DMS153 treated with DMSO at 0.1 percent for 48 hours (cell line): ENCODE results near the gene MAN1C1.

Experiments
- DNase-seq: peaks from one replicate; lab custom pipeline; 2025; ENCODE audit not compliant: unreplicated experiment; lab: John Stamatoyannopoulos, UW

The MAN1C1 gene

DNA sequence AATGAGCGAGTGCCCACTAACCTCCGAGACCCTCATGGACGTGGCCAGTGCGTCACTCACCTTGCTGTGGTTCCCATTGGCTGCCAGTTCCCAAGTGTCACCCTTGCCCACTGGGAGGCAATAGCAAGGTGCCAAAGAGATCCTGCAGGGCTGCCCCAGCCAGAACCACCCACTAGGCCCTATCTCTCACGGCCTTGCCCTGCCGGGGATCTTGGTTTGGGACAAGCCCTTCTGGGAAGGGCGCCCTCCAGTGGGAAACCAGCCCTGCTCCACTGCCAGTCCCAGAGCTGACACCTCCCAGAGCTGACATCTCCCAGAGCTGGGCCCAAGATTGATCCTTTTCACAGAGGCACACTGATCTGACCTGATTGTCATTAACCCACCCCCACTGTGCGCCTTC is 181.3 kb downstream of the MAN1C1 start:
- DNase-seq, result no peak

DNA sequence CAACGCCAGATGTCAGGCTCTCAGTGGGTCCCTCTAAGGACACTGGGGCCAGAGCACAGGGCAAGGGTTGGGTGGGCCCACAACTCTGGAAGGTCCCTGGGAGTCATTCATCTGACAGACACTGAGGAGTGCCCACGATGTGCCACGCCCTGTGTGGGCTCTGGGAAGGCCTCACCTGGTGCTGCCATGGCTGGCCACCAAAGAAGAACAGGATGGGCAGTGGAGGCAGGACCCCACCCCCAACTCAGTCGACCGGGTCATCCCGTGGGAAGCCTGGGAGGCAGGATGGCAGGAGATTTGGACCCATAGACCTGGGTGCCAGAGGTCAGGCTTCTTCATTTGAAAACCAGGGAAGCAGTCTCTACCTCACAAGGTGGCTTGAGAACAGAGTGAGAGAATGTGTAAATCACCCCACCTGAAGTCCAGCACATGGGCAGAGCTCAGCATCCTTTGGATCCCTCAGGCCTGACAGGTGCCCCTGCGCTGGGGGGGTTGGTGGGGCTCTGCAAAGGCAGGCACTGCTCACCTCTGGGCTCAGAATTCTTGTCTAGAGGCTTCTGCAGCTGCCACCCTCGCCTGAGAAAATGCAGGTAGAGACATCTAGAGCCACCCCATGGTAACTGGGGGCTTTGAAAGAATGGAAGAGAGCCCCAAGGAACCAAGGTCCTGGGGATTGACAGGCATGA is 182.2 kb downstream of the MAN1C1 start:
- no peak for DNase-seq

DNA sequence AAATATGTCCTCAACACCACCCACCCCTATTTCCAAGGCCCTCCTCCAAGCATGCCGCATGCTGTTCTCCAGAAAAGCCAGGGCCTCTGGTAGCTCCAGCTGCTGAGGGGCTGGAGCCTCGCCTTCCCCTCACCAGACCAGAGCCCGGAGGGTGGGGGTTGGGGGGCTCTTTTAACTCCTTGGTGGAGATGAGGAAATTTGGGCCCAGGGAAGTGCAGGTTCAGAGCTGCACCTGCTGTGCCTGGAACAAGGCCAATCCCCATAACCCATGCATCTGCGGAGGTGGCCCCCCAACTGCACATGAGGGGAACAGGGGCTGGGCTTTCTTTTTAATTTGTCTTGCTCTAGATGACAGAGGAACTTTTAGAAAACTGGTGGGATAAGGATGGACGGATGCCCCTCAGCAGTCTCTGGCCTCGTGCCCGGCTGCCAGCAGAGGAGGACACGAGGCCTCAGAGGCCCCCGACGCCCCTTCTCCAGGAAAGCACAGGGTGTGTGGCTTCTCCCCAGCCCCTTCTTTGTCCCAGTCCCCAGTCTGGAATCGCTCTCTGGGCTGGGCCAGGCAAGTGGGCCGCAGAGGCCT is 182.9 kb downstream of the MAN1C1 start:
- no peak for DNase-seq

DNA sequence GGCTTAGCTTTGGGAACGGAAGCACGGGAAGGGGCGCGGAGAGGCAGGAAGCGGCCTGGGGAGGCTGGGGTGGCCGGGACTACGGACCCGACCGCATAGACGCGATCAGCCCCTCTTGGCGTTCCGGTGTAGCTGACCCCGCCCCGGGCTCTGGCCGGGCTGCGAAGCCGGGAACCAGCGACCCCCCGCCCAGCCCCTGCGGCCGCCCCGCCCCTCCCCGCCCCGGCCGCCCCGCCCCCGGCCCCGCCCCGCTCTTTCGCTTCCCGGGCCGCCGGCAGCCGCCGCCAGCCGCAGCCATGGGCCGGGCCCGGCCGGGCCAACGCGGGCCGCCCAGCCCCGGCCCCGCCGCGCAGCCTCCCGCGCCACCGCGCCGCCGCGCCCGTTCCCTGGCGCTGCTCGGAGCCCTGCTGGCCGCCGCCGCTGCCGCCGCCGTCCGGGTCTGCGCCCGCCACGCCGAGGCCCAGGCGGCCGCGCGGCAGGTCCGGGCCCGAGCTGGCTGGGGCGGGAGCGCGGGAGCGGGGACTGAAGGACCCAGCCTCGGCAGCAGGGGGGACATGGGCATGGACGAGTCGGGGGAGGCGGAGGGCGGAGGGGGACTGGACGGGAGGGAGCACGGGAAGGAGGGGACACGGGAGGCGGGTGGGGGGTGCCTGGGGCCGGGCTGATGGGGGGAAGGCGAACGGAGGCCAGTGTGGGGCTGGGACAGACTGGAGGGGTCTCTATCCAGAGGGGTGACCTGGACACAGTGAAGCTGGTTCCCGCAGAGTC is 183.5 kb downstream of the MAN1C1 start, which contains the start of gene SELENON:
SELENON (plus strand) TSS at position 259 of the 768 bp plus-strand sequence; CDS start at position 297, 38 bp downstream.
- peak; percentile 35 for DNase-seq

DNA sequence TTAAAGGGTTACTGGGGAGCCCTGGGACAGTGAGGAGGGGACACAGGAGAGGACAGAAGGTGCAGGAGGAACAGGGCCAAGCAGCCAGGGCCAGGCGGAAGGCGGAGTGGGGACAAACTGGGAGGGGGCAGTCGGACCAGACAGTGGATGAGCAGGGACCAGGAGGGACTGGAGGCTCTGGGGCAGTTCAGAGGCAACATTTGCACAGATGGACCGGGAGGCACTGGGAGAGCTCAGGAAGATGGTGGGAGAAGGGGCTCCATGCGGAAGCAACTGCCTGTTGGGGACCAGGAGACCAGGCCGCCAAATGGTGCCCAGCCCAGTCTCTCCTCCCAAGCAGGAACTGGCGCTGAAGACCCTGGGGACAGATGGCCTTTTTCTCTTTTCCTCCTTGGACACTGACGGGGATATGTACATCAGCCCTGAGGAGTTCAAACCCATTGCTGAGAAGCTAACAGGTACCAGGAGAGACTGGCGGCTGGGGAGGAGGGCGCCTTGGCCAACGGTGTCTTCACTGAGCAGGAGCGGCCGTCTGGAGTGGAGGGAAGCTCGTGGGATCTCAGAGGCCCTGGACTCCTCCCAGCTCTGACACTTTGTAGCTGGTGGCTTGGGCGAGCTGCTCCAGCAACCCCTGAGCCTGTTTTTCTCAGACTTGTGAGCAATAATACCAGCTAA is 184.2 kb downstream of the MAN1C1 start:
- no peak for DNase-seq

DNA sequence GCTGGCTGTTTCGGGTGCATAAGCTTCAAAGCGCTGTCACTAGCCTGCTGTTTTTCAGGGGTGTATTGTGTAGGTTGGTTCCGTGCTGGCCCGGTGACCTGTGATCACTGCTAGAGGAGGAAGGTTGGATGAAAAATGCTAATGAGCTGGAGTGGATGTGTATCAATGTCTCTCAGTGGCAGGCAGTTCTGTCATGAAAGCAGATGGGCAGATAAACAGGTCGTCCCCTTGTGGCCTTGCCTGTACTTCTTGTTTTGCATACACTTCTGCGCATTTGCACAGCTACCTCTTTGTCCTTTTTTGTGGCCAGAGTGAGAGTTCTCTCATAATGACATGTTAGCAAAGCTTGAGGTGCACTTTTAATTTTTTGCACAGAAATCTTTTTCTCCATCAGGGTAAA is 186.3 kb downstream of the MAN1C1 start:
- DNase-seq, result peak; percentile 15

DNA sequence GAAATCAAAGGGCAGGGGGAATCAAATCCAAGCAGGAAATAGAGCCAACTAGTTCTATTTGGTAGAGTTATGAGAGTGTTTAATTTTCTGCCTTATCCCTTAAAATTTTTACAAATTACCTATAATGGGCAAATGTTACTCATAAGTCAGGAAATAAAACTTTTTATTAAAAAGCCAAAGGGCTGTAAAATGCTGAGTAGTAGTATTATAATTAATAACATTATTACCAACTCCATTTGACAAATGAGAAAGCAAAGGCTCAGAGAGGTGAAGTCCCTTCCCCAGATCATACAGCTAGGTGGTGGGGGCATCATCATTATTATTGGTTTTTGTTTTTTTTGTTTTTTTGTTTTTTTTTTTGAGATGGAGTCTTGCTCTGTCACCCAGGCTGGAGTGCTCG is 186.8 kb downstream of the MAN1C1 start:
- no peak for DNase-seq

DNA sequence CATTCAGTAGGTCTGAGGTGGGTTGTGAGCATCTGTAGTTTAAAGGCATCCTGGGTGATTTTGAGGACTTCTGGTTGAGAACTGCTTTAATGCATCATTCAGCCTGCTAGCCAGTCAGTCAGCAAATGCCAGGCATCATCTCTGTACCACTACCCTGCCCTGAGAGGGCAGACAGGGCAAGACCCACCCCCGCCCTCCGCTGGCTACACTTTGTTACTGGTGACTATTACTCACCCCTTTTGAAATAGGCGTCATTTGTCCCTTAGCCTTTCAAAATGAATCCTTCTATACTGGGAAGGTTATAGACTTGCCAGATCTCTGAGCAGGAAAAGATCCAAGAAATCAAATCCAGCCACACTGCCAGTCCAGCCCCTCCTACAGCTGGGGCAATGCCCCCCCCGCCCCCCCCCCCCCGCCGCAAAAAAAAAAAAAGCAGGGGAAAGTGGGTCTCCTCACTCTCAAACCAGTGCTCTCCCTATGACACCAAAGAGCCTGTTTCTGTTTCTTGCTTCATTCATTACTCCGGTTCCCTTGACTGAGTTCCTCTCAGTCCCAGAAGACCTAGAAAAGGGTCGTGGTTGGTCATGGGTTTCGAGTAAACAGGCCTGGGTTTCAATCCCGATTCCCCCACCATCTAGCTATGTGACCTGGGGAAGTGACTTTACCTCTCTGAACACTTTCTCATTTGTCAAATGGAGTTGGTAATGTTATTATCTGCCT is 187.8 kb downstream of the MAN1C1 start:
- no peak for DNase-seq

DNA sequence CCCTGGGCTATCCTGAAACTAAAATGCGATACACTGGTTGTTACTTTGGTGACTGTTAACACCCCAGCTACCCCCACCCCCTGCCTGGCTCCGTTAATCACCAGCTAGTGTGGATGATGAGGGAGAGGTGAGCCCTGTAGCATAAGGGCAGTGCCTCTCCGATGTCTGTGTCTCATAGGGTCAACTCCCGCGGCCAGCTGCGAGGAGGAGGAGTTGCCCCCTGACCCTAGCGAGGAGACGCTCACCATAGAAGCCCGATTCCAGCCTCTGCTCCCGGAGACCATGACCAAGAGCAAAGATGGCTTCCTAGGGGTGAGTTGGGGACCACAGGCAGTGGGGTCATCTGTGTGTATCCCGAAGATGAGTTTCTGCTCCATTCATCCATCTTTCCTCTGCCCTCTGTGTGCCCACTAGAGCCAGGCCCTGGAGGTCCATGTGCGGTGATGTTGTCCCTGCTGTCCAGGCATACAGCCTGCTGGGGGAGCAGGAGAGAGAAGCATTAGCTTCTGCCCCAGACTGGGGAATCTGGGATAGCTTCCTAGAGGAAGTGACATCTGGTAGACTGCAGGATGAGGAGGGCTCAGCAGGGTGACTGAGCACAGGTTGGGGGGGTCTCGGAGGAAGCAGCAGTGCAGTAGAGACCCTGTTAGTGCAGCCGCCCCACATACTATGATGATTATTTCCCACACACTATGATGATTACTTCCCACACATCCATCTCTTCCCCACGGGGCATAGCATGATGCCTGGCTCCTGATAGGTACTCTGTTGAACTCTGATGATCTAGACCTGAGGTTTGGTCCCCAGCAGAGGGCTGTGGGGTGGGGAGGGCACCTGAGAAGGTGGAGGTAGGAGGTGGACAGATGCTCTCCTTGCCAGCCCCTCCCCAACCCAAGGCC is 188.6 kb downstream of the MAN1C1 start:
- DNase-seq, result no peak

DNA sequence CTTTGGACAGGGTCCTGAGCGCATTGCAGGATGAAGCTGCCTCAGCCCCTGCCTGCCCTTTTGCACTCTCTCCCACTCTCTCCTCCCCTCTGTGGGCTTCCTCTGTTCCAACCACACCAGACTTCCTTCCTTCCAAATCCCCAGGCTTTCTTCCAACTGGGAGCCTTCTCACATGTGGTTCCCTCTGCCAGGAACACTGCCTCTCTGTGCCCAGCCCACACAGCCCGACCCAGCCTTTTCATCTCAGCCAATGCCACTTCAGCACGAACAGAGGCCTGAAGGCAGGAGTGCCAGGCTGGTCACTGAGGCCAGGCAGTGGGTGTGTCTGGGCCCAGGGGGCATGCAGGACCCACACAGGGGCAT is 189.3 kb downstream of the MAN1C1 start:
- no peak for DNase-seq

DNA sequence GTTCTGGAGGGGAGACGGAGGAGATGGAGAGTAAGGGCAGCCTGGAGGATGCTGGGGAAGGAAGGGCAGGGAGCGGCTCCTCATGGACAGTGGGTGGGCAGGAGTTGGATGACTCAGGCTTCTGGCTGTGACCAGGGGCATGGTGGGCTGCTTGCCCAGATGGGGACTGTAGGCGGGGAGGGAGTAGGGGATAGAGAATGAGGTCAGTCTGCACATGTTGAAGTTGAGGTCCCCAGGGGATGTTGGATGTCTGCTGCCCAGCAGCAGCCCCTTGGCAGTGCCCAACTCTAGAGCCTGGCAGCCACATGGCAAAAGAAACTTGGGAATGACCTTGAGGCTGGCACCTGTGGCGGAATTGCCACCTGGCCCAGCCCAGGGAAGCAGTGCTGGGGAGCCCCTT is 189.8 kb downstream of the MAN1C1 start:
- no peak for DNase-seq

DNA sequence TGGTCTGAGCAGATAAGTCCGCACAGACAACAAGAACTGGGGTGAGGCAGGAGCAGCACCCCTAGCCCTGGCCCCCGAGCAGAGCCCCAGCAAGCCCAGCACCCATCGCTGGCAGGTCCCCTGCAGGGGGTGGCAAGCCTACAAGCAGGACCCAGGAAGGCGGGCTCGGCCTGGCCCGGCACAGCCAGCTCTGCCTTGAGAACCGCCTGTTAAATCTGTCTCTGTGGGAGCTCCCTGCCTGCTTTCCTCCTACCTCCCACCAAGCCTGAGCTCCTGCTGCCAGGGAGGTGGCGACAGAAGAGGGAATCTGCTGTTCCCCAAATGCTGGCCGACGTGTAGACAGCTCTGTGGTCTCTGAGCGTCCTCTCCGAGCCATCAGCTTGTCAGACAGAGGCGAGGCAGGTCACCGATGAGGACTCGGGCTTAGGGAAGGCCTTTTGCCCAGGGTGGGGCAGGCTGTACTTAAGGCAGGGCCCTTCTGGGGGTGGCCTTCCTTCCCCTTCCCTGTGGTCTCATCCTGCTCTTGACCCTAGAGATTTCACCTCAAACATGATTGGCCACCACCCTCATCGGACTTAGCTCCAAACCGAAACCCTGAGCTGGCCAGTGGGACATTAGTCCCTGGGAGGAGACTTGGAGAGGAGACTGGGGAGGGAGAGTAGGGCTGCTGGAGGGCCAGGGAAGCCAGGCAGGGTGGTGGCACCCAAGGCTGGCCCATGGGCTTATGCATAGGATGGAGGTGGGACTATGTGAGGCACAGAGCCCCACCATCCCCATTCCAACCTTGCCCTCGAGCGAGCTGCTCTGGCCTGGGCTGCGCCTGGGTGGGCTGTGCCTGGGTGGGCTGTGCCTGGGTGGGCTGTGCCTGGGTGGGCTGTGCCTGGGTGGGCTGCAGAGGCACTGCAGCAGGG is 191.1 kb downstream of the MAN1C1 start:
- DNase-seq, result no peak

DNA sequence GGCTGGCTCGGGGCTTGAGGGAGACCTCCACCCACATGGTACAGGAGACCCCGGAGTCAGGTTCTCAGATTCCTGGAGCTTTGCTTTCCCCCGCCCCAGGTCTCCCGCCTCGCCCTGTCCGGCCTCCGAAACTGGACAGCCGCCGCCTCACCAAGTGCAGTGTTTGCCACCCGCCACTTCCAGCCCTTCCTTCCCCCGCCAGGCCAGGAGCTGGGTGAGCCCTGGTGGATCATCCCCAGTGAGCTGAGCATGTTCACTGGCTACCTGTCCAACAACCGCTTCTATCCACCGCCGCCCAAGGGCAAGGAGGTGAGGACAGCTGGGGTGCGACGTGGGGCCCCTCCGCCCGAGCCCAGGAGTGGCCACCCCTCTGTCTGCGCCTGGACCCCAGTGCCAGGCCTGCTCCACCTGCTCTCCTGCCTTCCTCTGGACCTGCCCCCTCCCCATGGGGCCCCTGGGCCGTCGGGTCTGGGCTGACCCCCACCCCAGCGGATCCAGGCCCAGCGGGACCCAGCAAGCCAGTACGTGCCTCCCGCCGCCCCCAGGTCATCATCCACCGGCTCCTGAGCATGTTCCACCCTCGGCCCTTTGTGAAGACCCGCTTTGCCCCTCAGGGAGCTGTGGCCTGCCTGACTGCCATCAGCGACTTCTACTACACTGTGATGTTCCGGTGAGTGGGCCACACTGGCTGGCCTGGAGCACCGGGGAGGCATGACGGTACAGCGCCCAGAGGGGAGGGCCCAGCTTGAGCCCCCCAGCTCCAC is 192.1 kb downstream of the MAN1C1 start:
- DNase-seq, result no peak

DNA sequence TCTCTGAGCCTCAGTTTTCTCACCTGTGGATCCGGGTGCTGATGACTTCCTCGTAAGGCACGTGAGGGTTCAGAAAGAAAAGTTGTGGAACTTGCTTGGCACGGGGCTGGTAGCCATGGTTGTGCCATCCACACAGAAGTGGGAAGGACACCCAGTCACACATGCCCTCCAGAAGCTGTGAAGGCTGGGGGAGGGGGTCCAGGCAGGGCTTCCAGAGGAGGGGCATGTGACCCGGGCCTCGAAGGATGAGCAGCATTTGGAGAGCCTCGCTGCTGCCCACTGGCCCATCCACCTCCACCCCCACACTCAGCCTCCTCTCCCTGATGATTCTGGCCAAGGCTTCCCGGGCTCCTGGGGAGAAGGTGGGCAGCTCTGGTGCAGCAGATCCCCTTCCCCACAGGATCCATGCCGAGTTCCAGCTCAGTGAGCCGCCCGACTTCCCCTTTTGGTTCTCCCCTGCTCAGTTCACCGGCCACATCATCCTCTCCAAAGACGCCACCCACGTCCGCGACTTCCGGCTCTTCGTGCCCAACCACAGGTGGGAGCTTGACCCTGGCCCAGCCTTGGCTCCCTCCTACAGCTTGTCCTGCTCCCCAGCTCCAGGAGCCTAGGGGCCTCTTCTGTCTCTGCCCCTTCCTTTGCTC is 192.8 kb downstream of the MAN1C1 start:
- DNase-seq, result no peak

DNA sequence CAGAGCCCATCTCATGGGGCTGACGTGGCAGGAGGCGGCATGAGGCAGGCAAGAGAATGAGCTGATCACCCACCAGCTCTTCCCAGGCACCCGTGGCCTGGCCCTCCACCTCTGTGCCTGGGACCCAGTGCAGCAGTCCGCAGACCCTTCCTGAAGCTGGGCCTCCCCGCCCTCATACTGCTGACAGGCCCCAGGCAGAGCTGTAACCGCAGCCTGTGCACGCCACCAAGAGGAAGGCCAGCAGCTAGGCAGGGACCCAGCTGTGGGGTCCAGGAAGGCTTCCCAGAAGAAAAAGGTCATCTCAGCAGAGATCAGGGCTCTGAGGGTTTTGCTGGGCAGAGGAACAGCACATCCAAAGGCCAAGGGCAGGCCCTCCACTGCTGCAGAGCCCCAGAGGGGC is 193.3 kb downstream of the MAN1C1 start:
- DNase-seq, result no peak

DNA sequence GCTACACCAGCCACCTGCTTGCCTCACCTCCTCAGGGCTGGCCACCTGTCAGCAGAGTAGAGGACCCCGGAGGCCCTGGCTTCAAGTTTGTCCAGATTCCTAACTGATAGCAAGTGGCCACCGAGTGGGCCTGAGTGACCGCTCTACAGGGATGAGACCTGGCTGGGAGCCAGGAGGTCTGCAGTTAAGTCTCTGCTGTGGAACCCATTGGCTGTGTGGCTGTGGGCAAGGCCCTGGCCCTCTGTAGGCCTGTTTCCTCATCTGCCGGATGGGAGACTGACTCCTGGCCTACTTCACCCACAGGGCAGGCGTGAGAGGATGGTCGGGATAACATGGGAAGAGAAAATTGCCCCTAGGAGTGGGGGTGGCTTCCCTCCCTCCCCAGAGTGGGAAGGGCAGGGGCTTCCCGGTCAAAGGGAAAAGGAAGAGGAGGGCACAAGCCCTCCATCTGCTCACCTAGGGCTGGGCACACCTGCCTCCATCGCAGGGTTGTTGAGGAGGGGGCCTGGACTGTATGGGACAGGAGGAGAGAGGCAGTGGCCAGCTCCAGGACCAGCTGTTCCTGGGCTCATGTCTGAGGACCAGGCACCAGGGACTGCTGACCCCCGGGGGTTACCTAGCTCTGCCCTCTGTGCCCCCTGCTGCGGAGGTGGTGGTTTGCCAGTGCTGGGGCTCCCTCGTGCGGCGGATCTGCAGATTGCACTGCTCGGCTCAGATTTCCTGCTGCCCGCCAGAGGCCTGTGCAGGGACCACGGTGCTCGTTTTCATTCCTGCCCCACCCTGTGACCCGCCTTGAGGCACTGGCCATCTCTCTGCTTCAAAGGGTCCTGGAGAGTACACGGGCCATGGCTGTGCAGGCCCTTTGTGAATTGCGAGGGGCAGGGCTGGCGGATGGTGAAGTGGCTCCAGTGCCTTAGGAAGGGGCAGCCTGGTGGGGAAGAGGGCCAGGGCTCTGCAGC is 194.0 kb downstream of the MAN1C1 start:
- peak; percentile 55 for DNase-seq
